RWPE1 (cell line): ENCODE data around the gene CEMIP2.
"Not testable (repeated sequence)": the region's sequence is repeated elsewhere in the genome, so short reads cannot be mapped to it uniquely, and the experiment has no call there.

ENCODE experiments used
- CTCF ChIA-PET: fragments of 350-600 bp; sonication (Branson Sonifier 250); formaldehyde crosslinking; extraction: SDS; loops from one replicate; lab custom pipeline; 2021; lab: Yijun Ruan, JAX
- POLR2A ChIA-PET: fragments of 400-600 bp; formaldehyde crosslinking; extraction: SDS; loops from one replicate; lab custom pipeline; 2020; ENCODE audit warnings: antibody characterized with exemption; ENCODE audit not compliant: low non-redundant PET; lab: Yijun Ruan, JAX
- DNase-seq: peaks from one replicate; pipeline ENCODE4 v3.0.0; 2012; ENCODE audit warnings: low spot score
- H3K27ac ChIP-seq: fragments of 450-650 bp; 2 replicates; pipeline ENCODE4 v1.5.1; 2017
- TF ChIP-seq, protein P1 (sequence below): fragments of 450-650 bp; conservative IDR thresholded peaks from 2 replicates; pipeline ENCODE4 v1.5.1; 2017; ENCODE audit warnings: low read depth, mild to moderate bottlenecking

CEMIP2 gene

GRCh38 chr9:71692337-71692736, 76.0 kb downstream of the CEMIP2 start:
- CTCF ChIA-PET, result interaction anchor here (0.6 to 1.1 kb wide), 2 partner anchors 23 to 1238 kb away, joined by 3 read pairs; no protein-coding TSS in a partner anchor
- DNase-seq, result no peak
- TF ChIP-seq, protein P1, sequence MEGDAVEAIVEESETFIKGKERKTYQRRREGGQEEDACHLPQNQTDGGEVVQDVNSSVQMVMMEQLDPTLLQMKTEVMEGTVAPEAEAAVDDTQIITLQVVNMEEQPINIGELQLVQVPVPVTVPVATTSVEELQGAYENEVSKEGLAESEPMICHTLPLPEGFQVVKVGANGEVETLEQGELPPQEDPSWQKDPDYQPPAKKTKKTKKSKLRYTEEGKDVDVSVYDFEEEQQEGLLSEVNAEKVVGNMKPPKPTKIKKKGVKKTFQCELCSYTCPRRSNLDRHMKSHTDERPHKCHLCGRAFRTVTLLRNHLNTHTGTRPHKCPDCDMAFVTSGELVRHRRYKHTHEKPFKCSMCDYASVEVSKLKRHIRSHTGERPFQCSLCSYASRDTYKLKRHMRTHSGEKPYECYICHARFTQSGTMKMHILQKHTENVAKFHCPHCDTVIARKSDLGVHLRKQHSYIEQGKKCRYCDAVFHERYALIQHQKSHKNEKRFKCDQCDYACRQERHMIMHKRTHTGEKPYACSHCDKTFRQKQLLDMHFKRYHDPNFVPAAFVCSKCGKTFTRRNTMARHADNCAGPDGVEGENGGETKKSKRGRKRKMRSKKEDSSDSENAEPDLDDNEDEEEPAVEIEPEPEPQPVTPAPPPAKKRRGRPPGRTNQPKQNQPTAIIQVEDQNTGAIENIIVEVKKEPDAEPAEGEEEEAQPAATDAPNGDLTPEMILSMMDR, result no peak
- POLR2A ChIA-PET, result no interaction called here
- no peak overlapping the region for H3K27ac ChIP-seq

DNA sequence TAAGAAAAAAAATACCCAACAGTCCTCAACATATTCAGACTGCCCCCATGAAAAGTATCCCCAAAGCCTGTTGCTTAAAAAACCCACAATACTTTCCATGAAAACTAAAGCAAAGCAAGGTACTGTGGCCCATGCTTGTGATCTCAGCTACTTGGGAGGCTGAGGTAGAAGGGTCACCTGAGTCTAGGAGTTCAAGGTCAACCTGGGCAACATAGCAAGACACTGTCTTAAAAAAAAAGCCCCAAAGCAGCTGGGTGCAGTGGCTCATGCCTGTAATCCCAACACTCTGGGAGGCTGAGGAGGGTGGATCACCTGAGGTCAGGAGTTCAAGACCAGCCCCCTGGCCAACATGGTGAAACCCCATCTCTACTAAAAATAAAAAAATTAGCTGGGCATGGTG, 76.7 kb downstream of the CEMIP2 start:
- DNase-seq, CTCF ChIA-PET, POLR2A ChIA-PET, H3K27ac ChIP-seq: not testable (repeated sequence)

GRCh38 chr9:71690689-71691435, 77.5 kb downstream of the CEMIP2 start:
- no peak for DNase-seq
- H3K27ac ChIP-seq, result no peak overlapping the region
- POLR2A ChIA-PET, result no interaction called here
- CTCF ChIA-PET, result interaction anchor here (0.6 kb wide), 1 partner anchor 25 kb away, joined by 4 read pairs; no protein-coding TSS in a partner anchor
- TF ChIP-seq, protein P1, result no peak

DNA sequence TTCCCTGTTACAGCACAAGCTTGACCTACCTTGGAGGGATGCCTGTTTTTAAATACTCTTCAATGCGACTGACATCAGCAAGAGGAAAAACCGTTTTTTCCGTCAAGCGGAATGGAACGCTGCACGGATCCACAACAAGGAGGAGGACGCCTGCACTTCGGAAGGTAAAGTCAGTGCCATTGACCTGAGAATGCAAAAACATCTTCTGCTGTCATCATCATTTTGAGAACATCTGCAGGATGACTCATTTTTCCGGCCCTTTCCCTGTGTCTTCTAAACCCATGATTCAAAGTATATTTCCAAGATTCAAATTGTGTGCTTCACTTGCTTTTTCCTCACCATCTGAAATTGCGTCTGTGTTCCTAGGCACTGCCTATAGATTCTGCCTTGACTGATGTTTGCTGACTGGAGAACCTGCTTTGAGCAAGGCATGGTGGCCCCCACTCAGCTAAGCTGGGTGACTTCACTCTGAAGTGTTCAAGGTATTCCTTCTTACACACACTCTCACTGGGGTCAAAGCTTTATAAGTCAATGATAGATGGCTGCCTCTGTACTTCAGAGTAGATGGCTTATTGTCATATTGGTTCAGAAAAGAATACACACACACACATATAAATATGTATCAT, 78.1 kb downstream of the CEMIP2 start:
- POLR2A ChIA-PET, result no interaction called here
- CTCF ChIA-PET, result interaction anchor here (0.6 kb wide), 1 partner anchor 13 kb away, joined by 3 read pairs; no protein-coding TSS in a partner anchor
- TF ChIP-seq, protein P1, result no peak
- DNase-seq, result no peak
- no peak overlapping the region for H3K27ac ChIP-seq

GRCh38 chr9:71687676-71688075, 80.6 kb downstream of the CEMIP2 start:
- ChIA-PET CTCF (interaction anchor here (0.6 kb wide), 1 partner anchor 73 kb away, joined by 3 read pairs; no protein-coding TSS in a partner anchor), POLR2A (no interaction called here)
- DNase-seq, result no peak
- no peak overlapping the region for H3K27ac ChIP-seq
- TF ChIP-seq, protein P1, result no peak

- TF ChIP-seq, protein P1, result no peak
- no peak overlapping the region for H3K27ac ChIP-seq
- CTCF ChIA-PET, result interaction anchor here (0.8 to 5.6 kb wide), 3 partner anchors 30 to 83 kb away, joined by 3 to 34 read pairs (median 5); no protein-coding TSS in a partner anchor
- DNase-seq, result no peak
- POLR2A ChIA-PET, result no interaction called here
Measured at GRCh38 chr9:71685988-71686387, 82.3 kb downstream of the CEMIP2 start.

DNA sequence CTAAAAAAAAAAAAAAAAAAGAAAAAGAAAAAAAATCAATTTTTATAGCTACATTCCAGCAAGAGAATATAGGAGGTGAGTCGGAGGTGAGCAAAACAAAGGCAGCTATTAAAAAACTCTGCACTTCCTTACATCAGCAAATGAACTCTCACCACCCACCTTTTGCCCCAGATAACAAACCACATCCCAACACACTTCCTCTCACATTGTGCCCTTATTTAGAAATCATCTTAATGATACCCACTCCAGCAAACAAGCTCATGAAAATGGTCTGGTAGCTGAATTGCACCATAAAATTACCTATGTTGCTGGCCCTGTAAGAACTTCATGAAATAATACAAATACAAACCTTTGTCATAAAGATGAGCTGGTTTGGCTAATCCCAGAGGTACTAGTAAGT, 82.9 kb downstream of the CEMIP2 start:
- CTCF ChIA-PET, result interaction anchor here (0.6 to 5.6 kb wide), 6 partner anchors 29 to 400 kb away, joined by 3 to 34 read pairs (median 4); no protein-coding TSS in a partner anchor
- TF ChIP-seq, protein P1, result no peak
- POLR2A ChIA-PET, result interaction anchor here (0.6 kb wide), 2 partner anchors 82 to 230 kb away, joined by 3 to 6 read pairs; no protein-coding TSS in a partner anchor
- no peak overlapping the region for H3K27ac ChIP-seq
- no peak for DNase-seq
